ENCODE data around the gene CCDC142. TPM values are rescaled to one million over a fixed set of nuclear protein-coding genes. Genes with fewer than 3 reads are reported as not detected.

The CCDC142 gene
- total and polyA plus RNA-seq, 2 experiments from 2014 or later, result 5.1 to 12.3 TPM

- Histone ChIP-seq H3K9me2 (ENCODE audit: insufficient read depth) (no peaks in the 10 kb centered on the region), H3K27ac (ENCODE audit: low read depth) (no peak overlapping the region), H3F3A (replicated peaks; ENCODE audit: low read depth) (peaks cover 10% of the 10 kb centered on the region; the same call in 1 of the 2 replicates), H3K36me3 (ENCODE audit: insufficient read depth) (peaks cover 8% of the 10 kb centered on the region; the same call in 1 of the 2 replicates), H3K79me2 (replicated peaks; ENCODE audit: insufficient read depth) (no peaks in the 10 kb centered on the region), H3K4me3 (no peak overlapping the region), H3K4me1 (ENCODE audit: insufficient read depth) (no peaks in the 10 kb centered on the region), H3K27me3 (ENCODE audit: insufficient read depth) (peaks cover 8% of the 10 kb centered on the region), H2AFZ (no peak overlapping the region), H4K20me1 (replicated peaks; ENCODE audit: insufficient read depth) (peaks cover 5% of the 10 kb centered on the region; the same call in 1 of the 2 replicates), H3K4me2 (no peak overlapping the region)
- H3K4me3 Mint-ChIP-seq, result no peak overlapping the region
- ATAC-seq, result no peak
- no peak for DNase-seq (ENCODE audit: low spot score)
- H3K9me3 Mint-ChIP-seq, result no peaks in the 10 kb centered on the region
- TF ChIP-seq NANOG (IDR thresholded peaks at IDR 0.05; ENCODE audit: borderline replicate concordance) (no peak), JUNB (IDR thresholded peaks at IDR 0.05; ENCODE audit: unreplicated experiment) (no peak), STAT1 (IDR thresholded peaks at IDR 0.05; ENCODE audit: unreplicated experiment) (no peak), POLR2AphosphoS5 (IDR thresholded peaks at IDR 0.05; ENCODE audit: low read depth) (no peak; the same call in 1 of the 2 replicates), ZNF114 (CRISPR knock-in tag; IDR thresholded peaks at IDR 0.05) (no peak), EZH2 (IDR thresholded peaks at IDR 0.05; ENCODE audit: low read depth, unreplicated experiment) (no peak), CTCF (conservative IDR thresholded peaks at IDR 0.05; ENCODE audit: low read depth in 2 of 2) (no peak), CREB1 (CRISPR knock-in tag; IDR thresholded peaks at IDR 0.05; ENCODE audit: low read depth) (no peak), EZH2phosphoT487 (IDR thresholded peaks at IDR 0.05; ENCODE audit: unreplicated experiment) (no peak), ZNF331 (CRISPR knock-in tag; IDR thresholded peaks at IDR 0.05; ENCODE audit: low read depth) (no peak)
- TF ChIP-seq, protein P1, sequence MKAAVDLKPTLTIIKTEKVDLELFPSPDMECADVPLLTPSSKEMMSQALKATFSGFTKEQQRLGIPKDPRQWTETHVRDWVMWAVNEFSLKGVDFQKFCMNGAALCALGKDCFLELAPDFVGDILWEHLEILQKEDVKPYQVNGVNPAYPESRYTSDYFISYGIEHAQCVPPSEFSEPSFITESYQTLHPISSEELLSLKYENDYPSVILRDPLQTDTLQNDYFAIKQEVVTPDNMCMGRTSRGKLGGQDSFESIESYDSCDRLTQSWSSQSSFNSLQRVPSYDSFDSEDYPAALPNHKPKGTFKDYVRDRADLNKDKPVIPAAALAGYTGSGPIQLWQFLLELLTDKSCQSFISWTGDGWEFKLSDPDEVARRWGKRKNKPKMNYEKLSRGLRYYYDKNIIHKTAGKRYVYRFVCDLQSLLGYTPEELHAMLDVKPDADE (IDR thresholded peaks at IDR 0.05), result no peak
- TF ChIP-seq, protein P2, sequence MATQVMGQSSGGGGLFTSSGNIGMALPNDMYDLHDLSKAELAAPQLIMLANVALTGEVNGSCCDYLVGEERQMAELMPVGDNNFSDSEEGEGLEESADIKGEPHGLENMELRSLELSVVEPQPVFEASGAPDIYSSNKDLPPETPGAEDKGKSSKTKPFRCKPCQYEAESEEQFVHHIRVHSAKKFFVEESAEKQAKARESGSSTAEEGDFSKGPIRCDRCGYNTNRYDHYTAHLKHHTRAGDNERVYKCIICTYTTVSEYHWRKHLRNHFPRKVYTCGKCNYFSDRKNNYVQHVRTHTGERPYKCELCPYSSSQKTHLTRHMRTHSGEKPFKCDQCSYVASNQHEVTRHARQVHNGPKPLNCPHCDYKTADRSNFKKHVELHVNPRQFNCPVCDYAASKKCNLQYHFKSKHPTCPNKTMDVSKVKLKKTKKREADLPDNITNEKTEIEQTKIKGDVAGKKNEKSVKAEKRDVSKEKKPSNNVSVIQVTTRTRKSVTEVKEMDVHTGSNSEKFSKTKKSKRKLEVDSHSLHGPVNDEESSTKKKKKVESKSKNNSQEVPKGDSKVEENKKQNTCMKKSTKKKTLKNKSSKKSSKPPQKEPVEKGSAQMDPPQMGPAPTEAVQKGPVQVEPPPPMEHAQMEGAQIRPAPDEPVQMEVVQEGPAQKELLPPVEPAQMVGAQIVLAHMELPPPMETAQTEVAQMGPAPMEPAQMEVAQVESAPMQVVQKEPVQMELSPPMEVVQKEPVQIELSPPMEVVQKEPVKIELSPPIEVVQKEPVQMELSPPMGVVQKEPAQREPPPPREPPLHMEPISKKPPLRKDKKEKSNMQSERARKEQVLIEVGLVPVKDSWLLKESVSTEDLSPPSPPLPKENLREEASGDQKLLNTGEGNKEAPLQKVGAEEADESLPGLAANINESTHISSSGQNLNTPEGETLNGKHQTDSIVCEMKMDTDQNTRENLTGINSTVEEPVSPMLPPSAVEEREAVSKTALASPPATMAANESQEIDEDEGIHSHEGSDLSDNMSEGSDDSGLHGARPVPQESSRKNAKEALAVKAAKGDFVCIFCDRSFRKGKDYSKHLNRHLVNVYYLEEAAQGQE (IDR thresholded peaks at IDR 0.05; ENCODE audit: unreplicated experiment), result no peak
- TF ChIP-seq, protein P3, sequence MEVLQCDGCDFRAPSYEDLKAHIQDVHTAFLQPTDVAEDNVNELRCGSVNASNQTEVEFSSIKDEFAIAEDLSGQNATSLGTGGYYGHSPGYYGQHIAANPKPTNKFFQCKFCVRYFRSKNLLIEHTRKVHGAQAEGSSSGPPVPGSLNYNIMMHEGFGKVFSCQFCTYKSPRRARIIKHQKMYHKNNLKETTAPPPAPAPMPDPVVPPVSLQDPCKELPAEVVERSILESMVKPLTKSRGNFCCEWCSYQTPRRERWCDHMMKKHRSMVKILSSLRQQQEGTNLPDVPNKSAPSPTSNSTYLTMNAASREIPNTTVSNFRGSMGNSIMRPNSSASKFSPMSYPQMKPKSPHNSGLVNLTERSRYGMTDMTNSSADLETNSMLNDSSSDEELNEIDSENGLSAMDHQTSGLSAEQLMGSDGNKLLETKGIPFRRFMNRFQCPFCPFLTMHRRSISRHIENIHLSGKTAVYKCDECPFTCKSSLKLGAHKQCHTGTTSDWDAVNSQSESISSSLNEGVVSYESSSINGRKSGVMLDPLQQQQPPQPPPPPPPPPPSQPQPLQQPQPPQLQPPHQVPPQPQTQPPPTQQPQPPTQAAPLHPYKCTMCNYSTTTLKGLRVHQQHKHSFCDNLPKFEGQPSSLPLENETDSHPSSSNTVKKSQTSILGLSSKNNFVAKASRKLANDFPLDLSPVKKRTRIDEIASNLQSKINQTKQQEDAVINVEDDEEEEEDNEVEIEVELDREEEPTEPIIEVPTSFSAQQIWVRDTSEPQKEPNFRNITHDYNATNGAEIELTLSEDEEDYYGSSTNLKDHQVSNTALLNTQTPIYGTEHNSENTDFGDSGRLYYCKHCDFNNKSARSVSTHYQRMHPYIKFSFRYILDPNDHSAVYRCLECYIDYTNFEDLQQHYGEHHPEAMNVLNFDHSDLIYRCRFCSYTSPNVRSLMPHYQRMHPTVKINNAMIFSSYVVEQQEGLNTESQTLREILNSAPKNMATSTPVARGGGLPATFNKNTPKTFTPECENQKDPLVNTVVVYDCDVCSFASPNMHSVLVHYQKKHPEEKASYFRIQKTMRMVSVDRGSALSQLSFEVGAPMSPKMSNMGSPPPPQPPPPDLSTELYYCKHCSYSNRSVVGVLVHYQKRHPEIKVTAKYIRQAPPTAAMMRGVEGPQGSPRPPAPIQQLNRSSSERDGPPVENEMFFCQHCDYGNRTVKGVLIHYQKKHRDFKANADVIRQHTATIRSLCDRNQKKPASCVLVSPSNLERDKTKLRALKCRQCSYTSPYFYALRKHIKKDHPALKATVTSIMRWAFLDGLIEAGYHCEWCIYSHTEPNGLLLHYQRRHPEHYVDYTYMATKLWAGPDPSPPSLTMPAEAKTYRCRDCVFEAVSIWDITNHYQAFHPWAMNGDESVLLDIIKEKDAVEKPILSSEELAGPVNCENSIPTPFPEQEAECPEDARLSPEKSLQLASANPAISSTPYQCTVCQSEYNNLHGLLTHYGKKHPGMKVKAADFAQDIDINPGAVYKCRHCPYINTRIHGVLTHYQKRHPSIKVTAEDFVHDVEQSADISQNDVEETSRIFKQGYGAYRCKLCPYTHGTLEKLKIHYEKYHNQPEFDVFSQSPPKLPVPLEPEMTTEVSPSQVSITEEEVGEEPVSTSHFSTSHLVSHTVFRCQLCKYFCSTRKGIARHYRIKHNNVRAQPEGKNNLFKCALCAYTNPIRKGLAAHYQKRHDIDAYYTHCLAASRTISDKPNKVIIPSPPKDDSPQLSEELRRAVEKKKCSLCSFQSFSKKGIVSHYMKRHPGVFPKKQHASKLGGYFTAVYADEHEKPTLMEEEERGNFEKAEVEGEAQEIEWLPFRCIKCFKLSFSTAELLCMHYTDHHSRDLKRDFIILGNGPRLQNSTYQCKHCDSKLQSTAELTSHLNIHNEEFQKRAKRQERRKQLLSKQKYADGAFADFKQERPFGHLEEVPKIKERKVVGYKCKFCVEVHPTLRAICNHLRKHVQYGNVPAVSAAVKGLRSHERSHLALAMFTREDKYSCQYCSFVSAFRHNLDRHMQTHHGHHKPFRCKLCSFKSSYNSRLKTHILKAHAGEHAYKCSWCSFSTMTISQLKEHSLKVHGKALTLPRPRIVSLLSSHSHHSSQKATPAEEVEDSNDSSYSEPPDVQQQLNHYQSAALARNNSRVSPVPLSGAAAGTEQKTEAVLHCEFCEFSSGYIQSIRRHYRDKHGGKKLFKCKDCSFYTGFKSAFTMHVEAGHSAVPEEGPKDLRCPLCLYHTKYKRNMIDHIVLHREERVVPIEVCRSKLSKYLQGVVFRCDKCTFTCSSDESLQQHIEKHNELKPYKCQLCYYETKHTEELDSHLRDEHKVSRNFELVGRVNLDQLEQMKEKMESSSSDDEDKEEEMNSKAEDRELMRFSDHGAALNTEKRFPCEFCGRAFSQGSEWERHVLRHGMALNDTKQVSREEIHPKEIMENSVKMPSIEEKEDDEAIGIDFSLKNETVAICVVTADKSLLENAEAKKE (CRISPR knock-in tag; IDR thresholded peaks at IDR 0.05), result no peak
- no peak overlapping the region for H3K27ac Mint-ChIP-seq
- peaks cover 32% of the 10 kb centered on the region for H3K27me3 Mint-ChIP-seq (ENCODE audit: insufficient read depth, low read depth, poor library complexity)
- H3K4me1 Mint-ChIP-seq, result peaks cover 7% of the 10 kb centered on the region; the same call in 2 of the 3 replicates
- peaks cover 59% of the 10 kb centered on the region for H3K36me3 Mint-ChIP-seq (ENCODE audit: low read depth)
Measured at GRCh38 chr2:74426181-74426758, 56.5 kb downstream of the CCDC142 start.

Data from GM23338 (cell line).